Measurements from ENCODE around the gene EML1.

EML1 gene

DNA sequence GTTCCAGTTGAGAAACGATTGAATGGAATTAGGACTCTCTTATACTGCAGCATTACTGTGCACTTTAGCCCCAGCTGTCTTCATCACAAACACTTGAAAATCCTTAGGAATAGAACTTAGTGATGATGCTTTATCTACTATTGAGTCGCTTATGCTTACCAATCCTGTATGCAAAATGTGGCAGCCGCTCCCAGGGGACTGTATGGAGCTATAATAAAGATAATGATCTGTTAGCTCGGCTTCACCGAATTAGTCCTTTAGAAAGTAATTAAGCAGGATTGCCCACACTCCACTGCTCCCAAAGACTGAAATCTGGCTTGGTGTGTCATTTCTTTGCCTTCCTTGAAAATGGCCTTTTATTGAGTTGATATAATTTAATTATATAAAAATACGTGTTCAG is 10.6 kb downstream of the EML1 start:
- DNase-seq (ENCODE audit: low spot score): no peak

DNA sequence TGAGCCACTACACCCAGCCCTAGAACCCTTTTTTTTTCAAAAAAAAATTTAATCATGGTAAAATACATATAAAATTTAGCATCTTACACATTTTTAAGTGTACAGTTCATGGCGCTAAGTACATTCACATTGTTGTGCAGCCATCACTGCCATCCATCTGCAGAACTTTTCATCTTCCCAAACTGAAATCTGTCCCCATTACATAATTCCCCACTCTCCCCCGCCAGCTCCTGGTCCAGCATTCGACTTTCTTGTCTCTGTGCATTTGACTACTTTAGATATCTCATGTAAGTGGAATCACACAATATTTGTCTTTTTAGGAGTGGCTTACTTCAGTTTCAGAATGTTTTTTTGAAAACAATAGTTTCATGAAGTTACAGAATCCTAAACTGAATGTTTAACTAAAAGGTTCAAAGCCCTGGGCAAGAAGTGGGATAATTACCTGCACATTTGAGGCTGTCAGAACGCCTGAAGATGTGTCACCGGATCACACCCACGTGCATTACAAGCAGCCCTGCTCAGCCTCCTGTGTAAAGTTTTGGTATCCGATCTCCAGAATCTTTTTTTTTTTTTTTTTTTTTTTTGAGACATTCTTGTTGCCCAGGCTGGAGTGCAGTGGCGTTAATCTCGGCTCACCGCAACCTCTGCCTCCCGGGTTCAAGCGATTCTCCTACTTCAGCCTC is 12.7 kb downstream of the EML1 start:
- no peak for DNase-seq (ENCODE audit: low spot score)

DNA sequence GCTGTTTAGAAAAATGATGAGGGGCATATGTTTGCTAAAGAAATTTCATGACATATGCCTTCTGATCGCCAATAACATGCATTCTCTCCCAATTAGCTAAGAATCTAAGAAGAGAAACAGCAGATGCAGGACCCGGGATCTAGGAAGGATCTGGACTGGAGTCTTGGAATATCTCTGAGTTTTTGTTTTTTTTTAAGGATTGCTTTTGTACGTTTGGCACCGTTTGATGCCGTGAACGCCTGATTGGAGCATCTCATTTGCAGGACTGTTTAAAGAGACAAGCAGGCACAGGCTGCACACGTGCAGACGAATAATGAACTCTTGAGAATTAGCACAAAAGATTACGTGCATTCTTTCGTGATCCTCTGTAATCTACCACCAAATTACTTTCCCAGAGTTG is 13.6 kb downstream of the EML1 start:
- no peak for DNase-seq (ENCODE audit: low spot score)

DNA sequence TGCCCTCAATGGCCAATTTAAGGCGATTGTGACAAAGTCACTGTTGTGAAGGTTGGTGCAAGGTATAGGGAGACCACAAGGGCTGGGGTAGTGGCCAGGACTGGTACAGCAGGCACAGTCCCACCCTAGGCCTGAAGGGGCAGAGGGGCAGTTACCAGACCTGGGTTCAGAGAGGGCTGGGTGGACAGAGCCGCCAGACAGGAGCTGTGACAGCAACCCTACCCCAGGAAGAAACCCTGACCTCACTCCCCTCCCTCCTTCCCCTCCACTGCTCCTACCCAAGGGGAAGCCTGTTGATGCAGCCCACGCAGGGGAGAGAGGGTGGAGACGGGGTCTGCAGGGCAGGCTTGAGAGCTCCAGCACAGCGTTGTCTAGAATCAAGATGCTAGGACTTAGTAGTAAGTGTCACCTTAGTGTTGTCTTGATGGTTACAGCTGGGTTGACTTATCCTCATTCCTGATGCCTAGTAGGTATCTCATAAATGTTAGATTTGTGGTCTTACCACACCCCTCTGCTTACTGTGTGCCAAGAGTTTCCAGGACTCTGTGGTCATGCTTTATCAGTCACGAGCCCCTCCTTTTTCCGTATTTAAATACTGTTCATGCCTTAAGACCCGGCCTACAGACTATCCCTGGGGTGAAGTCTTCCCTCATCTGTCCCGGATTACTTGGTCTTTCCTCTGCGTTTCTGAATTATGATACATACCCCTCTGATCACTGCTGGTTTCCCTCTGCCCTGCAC is 14.4 kb downstream of the EML1 start:
- DNase-seq (ENCODE audit: low spot score): no peak

DNA sequence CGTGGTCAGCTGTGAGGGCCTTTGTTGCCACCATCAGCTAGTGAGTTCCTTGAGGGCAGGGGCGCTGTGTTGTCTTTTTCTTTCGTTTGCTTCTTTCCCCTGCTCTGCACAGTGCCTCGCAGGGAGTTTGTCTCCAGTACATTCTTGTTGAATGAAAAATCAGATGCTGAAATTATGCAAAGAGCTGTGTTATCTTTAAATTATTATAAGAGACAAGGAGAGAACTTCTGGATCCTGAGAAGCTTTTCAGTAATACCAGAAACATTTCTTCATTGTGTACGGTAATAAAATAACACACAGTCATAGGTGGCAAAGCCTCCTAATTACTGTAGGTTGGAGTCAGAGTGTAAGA is 14.9 kb downstream of the EML1 start:
- no peak for DNase-seq (ENCODE audit: low spot score)

DNA sequence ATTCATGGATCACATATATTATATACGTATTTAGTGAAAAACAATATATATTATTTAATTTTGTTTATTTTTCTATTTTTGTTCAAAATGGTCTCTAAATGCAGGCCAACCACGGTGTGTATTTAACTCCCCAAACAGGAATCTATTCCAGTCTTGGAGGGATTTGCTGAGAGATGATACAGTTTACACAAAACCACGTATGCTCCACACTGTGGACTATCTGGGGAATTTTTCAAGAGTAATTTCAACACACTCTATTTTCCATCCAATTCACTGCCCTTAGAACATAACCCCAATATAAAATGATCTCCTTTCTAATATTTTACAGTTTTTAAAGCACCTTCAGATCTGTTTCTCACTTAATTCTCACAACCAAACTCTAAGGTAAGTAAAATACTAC is 15.3 kb downstream of the EML1 start:
- DNase-seq (ENCODE audit: low spot score): no peak

DNA sequence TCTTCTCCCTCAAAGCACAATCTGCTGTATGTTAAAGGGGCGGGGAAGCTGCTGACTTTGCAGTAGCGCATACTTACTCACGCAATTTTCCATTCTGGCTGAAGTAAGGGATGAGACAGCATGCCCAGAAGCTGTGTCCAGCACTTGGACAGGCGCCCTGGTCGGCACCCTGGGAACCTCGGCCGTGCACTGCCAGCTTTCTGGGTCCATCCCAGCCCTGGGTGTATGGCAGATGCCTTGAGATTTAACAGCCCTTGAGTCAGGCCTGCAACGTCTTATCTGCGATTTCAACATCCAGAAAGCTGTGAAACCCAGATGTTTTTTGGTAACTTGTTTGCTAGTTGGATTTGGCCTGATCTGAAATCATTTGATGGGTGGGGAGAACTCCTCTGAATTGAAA is 16.1 kb downstream of the EML1 start:
- no peak for DNase-seq (ENCODE audit: low spot score)

DNA sequence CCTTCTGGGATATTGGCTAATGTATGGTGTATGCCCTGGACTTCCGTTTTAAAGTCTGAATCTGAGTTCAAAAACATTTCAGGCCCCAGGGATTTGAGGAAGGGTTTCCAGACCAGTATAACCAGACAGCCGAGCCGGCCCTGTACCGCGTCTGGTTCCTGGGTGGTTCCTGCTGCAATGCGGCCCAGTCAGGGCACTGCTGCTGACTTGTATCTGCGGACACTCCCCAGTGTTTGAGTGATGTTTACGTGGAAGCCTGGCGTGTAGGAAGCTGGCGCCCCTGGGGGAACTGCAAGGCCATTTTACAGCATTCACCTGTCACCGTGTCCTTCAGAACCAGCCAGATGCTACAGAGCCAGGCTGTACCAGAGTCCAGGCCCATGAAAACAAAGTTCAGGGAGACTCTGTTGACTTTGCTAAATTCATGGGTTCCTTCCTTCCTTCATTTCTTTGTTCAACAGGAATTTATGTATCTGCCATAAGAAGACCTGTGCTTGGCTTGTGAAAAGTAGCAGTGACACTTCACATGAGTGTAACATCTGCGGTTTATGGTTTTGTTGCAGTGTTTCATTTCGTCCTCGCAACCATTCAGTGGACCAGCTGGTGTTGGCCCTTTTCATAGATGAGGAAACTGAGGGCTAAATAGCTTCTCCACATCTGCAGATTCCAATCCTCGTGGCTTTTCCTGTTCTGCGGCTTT is 16.8 kb downstream of the EML1 start:
- no peak for DNase-seq (ENCODE audit: low spot score)

DNA sequence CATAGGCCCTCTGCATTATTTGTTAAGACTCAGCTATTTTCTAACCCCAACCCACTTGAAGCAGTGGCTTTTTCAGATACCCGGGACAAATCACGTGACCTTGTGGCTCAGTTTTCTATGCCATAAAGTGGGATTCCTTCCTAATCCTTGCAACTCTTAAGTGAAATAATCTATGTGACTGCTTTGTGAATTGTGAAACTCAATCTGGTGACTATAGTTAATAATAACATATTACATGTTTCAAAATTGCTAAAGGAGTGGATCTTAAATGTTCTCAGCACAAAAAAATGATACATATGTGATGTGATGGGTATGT is 17.3 kb downstream of the EML1 start:
- no peak for DNase-seq (ENCODE audit: low spot score)

DNA sequence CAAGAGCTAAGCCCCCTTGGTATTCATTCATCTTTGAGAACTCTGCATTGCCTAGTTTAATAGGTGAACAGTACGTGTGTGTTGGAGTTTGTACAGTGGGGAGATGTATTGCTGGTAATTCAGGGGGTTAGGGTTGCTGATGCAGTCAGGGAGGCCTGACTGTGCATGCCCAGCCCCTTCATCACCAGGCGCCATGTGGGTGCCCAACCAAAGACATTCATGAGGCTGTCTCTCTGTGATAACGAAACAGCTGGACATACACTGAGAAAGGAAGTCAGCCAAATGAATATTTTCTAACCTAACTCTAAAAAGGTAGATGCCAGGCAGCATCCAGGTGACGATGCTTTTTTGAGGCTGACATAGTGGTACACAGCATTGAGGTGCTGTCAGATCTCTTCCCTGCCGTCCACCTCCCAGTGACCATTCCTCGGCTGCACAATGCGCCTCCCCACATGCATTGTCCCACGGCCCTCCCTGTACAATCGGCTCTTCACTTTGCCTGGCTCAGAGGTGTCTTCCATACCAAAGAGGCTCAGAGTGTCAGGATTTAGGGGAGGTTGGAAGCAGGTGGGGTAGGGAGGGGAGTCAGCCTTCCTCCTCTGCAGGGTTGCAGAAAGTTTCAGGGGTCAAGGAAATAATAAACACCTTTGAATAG is 19.0 kb downstream of the EML1 start:
- DNase-seq (ENCODE audit: low spot score): peak; percentile 29

DNA sequence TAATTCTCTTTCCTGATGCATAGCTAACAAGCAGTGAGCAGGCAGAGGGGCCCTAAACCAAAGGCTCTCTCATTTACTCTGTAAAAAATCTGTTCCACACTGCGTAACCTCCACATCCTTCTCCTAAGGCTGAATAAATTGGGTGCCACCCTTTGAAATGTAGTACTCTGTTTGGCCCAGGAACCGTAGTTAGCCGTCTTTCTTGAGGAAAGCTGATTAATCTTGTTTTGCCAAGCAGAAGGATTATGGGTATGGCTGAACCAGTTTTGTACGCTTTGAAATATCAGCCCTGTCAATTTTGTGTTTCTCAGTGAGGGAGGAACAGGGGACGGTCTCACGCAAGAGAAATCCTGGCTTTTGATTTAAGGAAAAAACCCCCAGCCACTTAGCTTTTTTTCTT is 19.7 kb downstream of the EML1 start:
- DNase-seq (ENCODE audit: low spot score): no peak

DNA sequence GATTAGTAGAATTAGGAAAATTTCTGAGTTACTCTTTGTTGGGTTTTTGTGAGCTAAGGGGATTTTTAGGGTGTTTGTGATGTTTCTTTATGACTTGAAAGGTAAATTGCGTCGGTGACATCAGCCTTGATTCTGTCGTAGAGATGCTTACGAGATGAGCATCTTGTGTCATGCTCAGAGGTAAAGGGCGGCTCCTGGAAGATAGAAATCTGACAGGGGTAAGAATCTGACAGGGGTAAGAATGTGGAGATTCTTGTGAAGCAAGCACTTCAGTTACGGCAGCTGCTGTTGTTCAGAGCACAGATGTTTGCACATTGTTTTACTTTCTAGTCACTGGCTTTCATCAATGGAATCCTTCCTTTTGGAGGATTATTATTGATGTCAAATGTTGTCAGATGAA is 22.5 kb downstream of the EML1 start:
- DNase-seq (ENCODE audit: low spot score): no peak

DNA sequence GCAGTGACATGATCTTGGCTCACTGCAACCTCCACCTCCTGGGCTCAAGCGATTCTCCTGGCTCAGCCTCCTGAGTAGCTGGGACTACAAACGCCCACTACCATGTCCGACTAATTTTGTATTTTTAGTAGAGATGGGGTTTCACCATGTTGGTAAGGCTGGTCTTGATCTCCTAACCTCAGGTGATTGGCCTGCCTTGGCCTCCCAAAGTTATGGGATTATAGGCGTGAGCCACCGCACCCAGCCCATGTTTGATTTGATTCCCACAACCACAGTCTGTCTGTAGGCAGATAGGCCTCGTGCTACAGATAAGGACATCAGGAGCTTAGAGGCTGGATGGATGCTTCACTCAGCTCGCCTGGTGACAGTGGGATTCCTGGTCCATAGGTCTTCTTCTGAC is 23.0 kb downstream of the EML1 start:
- DNase-seq (ENCODE audit: low spot score): no peak

DNA sequence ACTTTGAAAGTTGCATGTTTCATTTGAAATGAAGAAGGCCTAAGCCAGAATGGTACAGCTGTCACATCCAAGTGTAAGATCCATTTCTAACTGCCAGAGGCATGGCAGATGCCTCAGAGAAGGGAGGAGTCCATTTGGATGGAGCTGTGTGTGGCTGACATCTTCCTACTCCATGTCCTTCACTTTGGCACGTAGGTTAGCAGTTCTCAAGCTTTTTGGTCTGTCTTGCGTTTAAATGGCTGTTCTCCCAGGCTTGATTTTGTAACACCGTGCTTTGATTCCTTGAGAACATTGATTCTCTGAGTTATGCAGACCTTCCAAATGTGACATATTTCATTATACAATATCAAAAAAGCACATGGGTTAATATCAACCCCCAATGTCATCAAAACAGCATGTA is 23.4 kb downstream of the EML1 start:
- DNase-seq (ENCODE audit: low spot score): no peak

DNA sequence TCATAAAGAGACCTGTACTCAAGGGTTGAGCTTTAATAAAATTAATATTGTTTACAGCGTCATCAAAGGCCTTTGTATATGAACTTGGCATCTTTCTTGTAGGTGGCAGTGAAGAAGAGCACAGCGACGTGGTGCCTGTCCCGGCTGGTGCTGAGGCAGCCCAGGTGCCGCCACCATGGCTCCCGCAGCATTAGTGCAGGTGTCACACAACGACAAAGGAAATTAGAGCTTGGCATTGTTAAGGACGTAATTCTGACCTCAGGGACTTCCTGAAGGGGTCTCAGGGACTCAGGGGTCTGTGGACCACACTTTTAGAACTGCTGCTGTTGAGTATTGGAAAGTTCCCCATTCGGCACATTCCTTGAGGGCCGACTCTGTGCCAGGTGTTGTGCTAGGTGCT is 24.1 kb downstream of the EML1 start:
- DNase-seq (ENCODE audit: low spot score): no peak

DNA sequence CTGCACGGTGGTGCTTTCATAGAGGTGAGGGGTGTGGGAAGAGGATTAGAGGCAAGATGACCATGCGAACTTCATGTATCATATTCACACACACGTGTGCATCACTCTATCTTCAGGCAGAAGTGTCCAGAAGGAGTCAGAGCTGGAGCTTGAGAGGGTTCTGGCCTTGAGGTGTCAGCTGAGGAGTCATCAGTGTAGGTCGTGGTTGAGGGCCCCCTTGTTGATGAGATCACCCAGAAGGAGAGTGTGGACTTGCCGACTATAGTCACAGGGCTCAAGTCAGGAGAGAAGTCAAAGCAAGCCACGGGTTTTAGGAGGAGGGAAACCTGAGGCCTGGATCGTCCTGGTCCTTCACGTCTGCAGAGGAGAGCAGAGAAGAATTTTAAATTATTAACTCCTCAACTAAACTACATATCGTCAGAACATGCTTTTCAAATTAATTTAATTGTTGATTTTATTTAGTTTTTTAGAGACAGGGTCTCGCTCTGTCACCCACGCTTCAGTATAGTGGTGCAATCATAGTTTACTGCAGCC is 25.4 kb downstream of the EML1 start:
- DNase-seq (ENCODE audit: low spot score): no peak

DNA sequence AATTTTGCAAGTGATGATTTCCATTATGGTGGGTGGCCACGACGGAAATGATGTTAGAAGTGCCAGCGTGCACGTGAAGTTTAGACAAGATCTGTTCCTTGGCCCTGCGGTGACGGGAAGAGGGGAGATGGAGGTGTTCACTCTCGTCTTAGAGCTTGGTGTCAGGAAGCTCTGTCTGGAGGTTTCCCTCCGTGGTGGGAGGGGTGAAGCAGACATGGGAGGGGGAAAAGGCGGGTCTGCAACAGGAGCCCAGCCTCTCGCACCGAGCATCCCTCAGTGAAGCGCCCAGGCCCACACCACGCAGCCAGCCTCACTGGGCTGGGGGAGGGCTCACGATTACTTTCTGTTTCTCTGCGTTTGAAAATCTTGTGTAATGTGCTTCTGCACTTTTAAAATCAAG is 26.3 kb downstream of the EML1 start:
- no peak for DNase-seq (ENCODE audit: low spot score)

DNA sequence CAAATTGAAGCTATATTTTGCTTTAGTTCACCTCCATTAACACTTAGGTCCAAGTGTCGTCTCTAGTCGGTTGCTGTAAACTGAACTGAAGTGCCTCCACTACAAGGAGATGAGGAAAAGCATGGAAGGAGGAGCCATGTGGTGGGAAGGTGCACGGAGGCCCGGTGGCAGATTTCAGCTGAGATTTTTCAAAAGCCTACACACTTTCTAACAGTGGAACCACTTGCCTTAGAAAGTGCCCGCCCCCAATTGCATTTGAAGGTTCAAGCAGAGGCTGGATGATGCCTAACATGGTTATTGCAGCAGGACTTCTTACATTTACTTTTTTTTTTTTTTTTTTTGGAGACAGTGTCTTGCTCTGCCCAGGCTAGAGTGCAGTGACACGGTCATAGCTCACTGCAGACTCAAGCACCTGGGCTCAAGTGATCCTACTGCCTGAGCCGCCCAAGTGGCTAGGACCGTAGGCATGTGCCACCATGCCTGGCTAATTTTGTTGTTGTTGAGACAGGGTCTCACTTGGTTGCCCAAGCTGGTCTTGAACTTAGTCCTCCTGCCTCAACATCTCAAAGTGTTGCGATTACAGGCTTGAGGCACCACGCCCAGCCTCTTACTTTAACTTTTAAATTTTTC is 27.6 kb downstream of the EML1 start:
- DNase-seq (ENCODE audit: low spot score): no peak

DNA sequence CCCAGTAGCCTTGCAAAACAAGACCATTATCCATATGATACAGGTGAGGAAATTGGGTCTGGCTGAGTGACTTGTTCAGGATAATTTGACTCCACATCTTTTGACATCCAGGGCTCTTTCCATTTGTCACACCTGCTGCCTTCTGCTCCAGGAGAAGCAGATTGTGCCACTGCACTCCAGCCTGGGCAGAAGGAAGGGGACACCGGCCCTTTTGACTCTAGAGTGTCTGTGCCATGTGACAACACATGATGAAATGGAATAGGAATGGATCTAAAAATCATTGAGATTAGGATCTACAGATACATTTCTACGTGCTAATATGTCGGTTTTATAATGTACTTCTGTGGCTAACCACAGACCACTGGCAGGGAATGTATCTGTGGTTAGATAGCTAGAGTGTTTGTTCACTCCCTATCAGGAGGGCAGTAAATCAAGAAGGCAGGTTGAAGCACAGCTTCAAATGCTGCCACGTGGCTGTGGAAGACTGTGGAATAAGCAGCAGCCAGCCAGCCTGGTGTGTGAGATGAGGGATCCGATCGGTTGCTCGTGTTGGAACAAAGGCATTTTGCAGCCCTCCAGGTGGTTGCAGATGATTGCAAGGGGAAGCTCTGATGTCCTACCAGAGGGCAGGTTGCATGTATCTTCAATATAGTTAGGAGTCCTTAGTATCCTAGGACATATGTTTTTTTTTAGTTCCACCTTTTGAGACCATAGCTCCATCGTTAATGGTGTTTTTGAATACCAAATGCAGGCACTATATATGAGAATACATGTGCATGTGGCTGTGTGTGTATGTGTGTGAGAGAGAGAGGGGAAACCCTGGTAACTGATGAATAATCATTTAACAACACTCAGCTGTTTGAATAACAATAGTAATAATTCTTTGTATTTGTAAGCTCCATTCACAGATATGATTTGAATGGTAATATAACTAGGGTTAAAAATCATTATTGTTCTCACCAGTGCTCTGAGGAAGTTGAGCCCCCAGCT is 28.6 kb downstream of the EML1 start:
- DNase-seq (ENCODE audit: low spot score): no peak

DNA sequence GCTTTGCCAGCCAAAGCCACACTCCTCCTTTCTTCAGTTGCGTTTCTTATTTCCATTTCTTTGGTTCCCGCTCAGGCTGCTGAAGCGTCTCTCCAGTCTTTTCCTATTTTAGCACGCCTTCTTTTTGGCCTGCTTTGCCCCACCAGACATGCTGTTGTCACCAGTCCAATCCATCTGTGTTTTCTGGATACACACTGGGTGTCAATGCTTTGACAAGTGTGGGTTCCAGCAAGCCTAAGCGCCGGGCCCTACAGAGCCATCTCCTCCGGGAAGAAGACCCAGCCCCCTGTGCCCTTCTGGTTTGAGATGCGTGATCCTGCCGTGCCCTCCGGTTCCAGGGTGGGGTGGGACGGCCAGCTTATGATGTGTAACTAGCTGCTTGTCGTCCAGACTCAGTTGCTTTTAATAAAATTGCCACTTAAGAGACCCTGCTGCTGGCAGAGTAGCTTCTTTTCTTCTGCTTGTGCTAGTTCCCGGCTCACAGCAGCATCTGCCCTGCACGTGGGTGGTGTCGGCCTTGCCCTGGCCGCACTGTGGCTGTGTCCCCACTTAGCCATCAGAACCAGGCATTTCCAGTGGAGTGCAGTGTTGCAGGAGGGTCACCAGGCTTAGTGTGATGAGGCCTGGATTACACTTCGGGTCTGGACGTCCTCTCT is 29.7 kb downstream of the EML1 start:
- DNase-seq (ENCODE audit: low spot score): no peak

DNA sequence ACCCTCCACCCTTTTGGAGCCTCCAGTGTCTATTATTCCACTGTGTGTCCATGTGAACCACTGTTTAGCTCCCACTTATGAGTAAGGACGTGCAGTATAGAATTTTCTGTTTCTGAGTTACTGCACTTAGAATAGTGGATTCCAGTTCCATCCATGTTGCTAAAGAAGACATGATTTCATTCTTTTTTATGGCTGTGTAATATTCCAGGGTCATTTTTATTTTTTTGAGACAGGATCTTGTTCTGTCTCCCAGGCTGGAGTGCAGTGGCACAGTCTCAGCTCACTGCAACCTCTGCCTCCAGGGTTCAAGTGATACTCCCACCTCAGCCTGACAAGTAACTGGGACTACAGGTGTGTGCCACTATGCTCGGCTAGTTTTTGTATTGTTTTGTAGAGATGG is 31.6 kb downstream of the EML1 start:
- no peak for DNase-seq (ENCODE audit: low spot score)
